Uterus (tissue), 2 donors: ENCODE results near the gene FCRLB.
"Not testable (repeated sequence)": the region's sequence is repeated elsewhere in the genome, so short reads cannot be mapped to it uniquely, and the experiment has no call there.

Experiments used
- POLR2A ChIP-seq, 2 donors: fragments of 450-650 bp; IDR thresholded peaks; one replicate each; pipeline ENCODE4 v1.6.1; 2016; ENCODE audit warnings: antibody characterized with exemption in 2 of 2, mild to moderate bottlenecking in 1 of 2, moderate library complexity in 1 of 2
- TF ChIP-seq, protein P1 (sequence below), 4 experiments: fragments of 200-600 bp in 2 of 4; fragments of 450-650 bp in 2 of 4; sonication (generic) in 2 of 4; IDR thresholded peaks; one replicate each; pipeline ENCODE4 v1.5.1; 2016 to 2019; ENCODE audit warnings: antibody characterized with exemption in 4 of 4, mild to moderate bottlenecking in 2 of 4, moderate library complexity in 1 of 4

DNA sequence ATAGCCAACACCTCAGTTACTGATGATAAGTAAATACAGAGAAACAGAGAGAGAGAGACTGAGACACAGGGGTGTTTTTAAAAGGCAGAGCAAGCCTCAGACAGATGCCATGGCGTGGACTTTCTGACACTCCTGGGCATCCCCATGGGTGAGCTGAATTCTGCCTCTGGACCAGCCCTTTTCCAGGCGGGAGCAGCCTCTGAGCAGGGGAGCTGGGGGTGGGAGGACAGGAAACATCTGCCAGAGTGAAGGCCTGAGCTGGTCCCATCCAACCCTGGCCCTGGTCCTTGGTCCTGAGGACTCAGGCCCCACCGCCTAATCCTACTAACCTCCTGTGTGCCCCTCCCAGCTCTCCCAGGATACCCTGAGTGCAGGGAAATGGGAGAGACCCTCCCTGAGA lies 46.4 kb upstream of the FCRLB start:
- TF ChIP-seq, protein P1, sequence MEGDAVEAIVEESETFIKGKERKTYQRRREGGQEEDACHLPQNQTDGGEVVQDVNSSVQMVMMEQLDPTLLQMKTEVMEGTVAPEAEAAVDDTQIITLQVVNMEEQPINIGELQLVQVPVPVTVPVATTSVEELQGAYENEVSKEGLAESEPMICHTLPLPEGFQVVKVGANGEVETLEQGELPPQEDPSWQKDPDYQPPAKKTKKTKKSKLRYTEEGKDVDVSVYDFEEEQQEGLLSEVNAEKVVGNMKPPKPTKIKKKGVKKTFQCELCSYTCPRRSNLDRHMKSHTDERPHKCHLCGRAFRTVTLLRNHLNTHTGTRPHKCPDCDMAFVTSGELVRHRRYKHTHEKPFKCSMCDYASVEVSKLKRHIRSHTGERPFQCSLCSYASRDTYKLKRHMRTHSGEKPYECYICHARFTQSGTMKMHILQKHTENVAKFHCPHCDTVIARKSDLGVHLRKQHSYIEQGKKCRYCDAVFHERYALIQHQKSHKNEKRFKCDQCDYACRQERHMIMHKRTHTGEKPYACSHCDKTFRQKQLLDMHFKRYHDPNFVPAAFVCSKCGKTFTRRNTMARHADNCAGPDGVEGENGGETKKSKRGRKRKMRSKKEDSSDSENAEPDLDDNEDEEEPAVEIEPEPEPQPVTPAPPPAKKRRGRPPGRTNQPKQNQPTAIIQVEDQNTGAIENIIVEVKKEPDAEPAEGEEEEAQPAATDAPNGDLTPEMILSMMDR (IDR thresholded peaks at IDR 0.05), result not testable (repeated sequence)
- not testable (repeated sequence) for TF ChIP-seq POLR2A (IDR thresholded peaks at IDR 0.05)
